Measurements from ENCODE around the gene MEMO1.

- TF ChIP-seq CTCF (IDR thresholded peaks at IDR 0.05 in 2 of 3, conservative IDR thresholded peaks at IDR 0.05 in 1 of 3; ENCODE audit: borderline replicate concordance in 1 of 3, insufficient read depth in 1 of 3, low read depth in 2 of 3, low read length in 2 of 3) (no peak), YY1 (IDR thresholded peaks at IDR 0.05; ENCODE audit: extremely low read depth, insufficient replicate concordance, low read depth, low read length) (no peak), POLR2AphosphoS5 (IDR thresholded peaks at IDR 0.05; ENCODE audit: low read depth, low read length) (no peak), POLR2A (IDR thresholded peaks at IDR 0.05; ENCODE audit: borderline replicate concordance, extremely low read depth, insufficient read depth, insufficient read length) (no peak), REST (IDR thresholded peaks at IDR 0.05; ENCODE audit: low read depth) (no peak), EZH2phosphoT487 (IDR thresholded peaks at IDR 0.05; ENCODE audit: borderline replicate concordance) (no peak), EGR1 (IDR thresholded peaks at IDR 0.05; ENCODE audit: low read depth) (no peak), ZNF274 (IDR thresholded peaks at IDR 0.05; ENCODE audit: low read depth, low read length) (no peak), EZH2 (IDR thresholded peaks at IDR 0.05) (no peak), MAX (IDR thresholded peaks at IDR 0.05) (no peak), CBX3 (IDR thresholded peaks at IDR 0.05; ENCODE audit: low read depth) (no peak)
Measured at GRCh38 chr2:31946838-31947237, 64.0 kb downstream of the MEMO1 start.

Data from HCT116 (cell line).